ENCODE data around the gene ZNF436.

DNA sequence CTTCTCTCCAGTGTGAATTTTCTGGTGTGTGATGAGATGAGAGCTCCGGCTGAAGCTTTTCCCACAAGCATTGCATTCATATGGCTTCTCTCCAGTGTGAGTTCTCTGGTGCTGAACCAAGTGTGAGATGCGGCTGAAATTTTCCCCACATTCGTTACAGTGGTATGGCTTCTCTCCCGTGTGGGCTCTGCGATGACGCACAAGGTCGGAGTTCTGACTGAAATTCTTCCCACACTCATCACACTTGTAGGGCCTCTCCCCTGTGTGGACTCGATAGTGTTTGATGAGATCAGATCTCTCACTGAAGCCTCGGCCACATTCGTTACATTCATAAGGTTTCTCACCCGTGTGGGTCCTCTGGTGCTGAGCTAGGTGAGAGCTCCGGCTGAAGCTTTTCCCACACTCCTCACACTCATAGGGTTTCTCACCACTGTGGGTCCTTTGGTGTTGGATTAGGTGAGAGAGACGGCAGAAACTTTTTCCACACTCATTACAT is 7.4 kb downstream of the ZNF436 start:
- TF ChIP-seq, protein P1, sequence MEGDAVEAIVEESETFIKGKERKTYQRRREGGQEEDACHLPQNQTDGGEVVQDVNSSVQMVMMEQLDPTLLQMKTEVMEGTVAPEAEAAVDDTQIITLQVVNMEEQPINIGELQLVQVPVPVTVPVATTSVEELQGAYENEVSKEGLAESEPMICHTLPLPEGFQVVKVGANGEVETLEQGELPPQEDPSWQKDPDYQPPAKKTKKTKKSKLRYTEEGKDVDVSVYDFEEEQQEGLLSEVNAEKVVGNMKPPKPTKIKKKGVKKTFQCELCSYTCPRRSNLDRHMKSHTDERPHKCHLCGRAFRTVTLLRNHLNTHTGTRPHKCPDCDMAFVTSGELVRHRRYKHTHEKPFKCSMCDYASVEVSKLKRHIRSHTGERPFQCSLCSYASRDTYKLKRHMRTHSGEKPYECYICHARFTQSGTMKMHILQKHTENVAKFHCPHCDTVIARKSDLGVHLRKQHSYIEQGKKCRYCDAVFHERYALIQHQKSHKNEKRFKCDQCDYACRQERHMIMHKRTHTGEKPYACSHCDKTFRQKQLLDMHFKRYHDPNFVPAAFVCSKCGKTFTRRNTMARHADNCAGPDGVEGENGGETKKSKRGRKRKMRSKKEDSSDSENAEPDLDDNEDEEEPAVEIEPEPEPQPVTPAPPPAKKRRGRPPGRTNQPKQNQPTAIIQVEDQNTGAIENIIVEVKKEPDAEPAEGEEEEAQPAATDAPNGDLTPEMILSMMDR (IDR thresholded peaks at IDR 0.05 in 4 of 5, conservative IDR thresholded peaks at IDR 0.05 in 1 of 5), result no peak
- no peak for TF ChIP-seq POLR2A (IDR thresholded peaks at IDR 0.05)
